Smooth muscle cell (in vitro differentiated cells): Measurements from ENCODE around the gene MAP1S. TPM values are rescaled to one million over a fixed set of nuclear protein-coding genes. Genes with fewer than 3 reads are reported as not detected.
A peak's percentile ranks its signal among the peaks of the same experiment; 100 is the strongest.
"Not testable (repeated sequence)": the region's sequence is repeated elsewhere in the genome, so short reads cannot be mapped to it uniquely, and the experiment has no call there.

ENCODE experiments used
- DNase-seq: peaks from one replicate; lab custom pipeline; 2025; ENCODE audit not compliant: unreplicated experiment; lab: John Stamatoyannopoulos, UW
- H2AFZ ChIP-seq: fragments of 200-600 bp; sonication (generic); 2 replicates; pipeline ENCODE4 v1.6.0; 2016; ENCODE audit warnings: antibody characterized with exemption, low read depth, mild to moderate bottlenecking
- H3F3A ChIP-seq: fragments of 200-600 bp; sonication (generic); 2 replicates; pipeline ENCODE4 v1.6.0; 2017; ENCODE audit warnings: antibody characterized with exemption, low read depth
- H3K27ac ChIP-seq: fragments of 200-600 bp; sonication (generic); 2 replicates; pipeline ENCODE4 v1.5.1; 2016; ENCODE audit warnings: low read depth, mild to moderate bottlenecking
- H3K27me3 ChIP-seq: fragments of 200-600 bp; sonication (generic); 2 replicates; pipeline ENCODE4 v1.6.1; 2016; ENCODE audit warnings: low read depth, mild to moderate bottlenecking
- H3K36me3 ChIP-seq: fragments of 200-600 bp; sonication (generic); 2 replicates; pipeline ENCODE4 v1.5.1; 2016; ENCODE audit warnings: low read depth
- H3K4me1 ChIP-seq: fragments of 200-600 bp; sonication (generic); 2 replicates; pipeline ENCODE4 v1.5.1; 2016; ENCODE audit warnings: low read depth
- H3K4me2 ChIP-seq: fragments of 200-600 bp; sonication (generic); 2 replicates; pipeline ENCODE4 v1.6.0; 2016; ENCODE audit warnings: mild to moderate bottlenecking
- H3K4me3 ChIP-seq: fragments of 200-600 bp; sonication (generic); 2 replicates; pipeline ENCODE4 v1.5.1; 2016; ENCODE audit warnings: mild to moderate bottlenecking
- H3K79me2 ChIP-seq: fragments of 200-600 bp; sonication (generic); 2 replicates; pipeline ENCODE4 v1.6.0; 2016; ENCODE audit warnings: low read depth, mild to moderate bottlenecking
- H3K9ac ChIP-seq: fragments of 200-600 bp; sonication (generic); 2 replicates; pipeline ENCODE4 v1.6.0; 2016; ENCODE audit warnings: low read depth
- H3K9me3 ChIP-seq: fragments of 200-600 bp; sonication (generic); replicated peaks from 2 replicates; pipeline ENCODE4 v1.5.1; 2016; ENCODE audit warnings: low read depth
- H4K20me1 ChIP-seq: fragments of 200-600 bp; sonication (generic); 2 replicates; pipeline ENCODE4 v1.6.0; 2016; ENCODE audit warnings: low read depth
- CTCF ChIP-seq: fragments of 200-600 bp; sonication (generic); IDR thresholded peaks from 2 replicates; pipeline ENCODE4 v1.5.1; 2017; ENCODE audit warnings: borderline replicate concordance, mild to moderate bottlenecking, antibody characterized with exemption; ENCODE audit not compliant: insufficient read depth, poor library complexity, severe bottlenecking
- WGBS: methylation state at CpG from one replicate; pipeline ENCODE4 v1.1.7; 2016; ENCODE audit warnings: low lambda C conversion rate; 5-methylcytosine and 5-hydroxymethylcytosine counted together
- polyA plus RNA-seq: library from polyadenylated mRNA; unstranded; fragments of >200 nt; fragmentation: Nextera tagmentation; extraction: Ambion mirVana; gene quantifications from 2 replicates; pipeline ENCODE4 v1.2.1, GENCODE V29; 2016
- total RNA-seq: library from RNA; depleted of rRNA; stranded (reverse); fragments of >200 nt; gene quantifications from 2 replicates; pipeline ENCODE4 v1.2.3, GENCODE V29; 2014

MAP1S gene
- total and polyA plus RNA-seq, 2 experiments from 2014 or later = 10.2 to 62.1 TPM

- Histone ChIP-seq H3F3A (no peaks in the 10 kb centered on the region), H3K27ac (no peak overlapping the region), H2AFZ (peak overlapping the region; percentile 84), H3K4me1 (peaks cover 7% of the 10 kb centered on the region), H3K4me2 (peak overlapping the region; percentile 83), H4K20me1 (no peaks in the 10 kb centered on the region), H3K4me3 (peak overlapping the region; percentile 42), H3K27me3 (no peaks in the 10 kb centered on the region), H3K36me3 (no peaks in the 10 kb centered on the region), H3K9ac (no peak overlapping the region), H3K9me3 (no peaks in the 10 kb centered on the region), H3K79me2 (no peaks in the 10 kb centered on the region)
- no peak for TF ChIP-seq CTCF
- peak; percentile 7 for DNase-seq
- WGBS = 4% methylated on average over 25 of the region's 37 CpGs
These were observed 59.1 kb downstream of the MAP1S start for GRCh38 chr19:17778251-17778967.

- no peak overlapping the region for H3K27ac ChIP-seq
- peak overlapping the region; percentile 84 for H2AFZ ChIP-seq
- no peak overlapping the region for H3K9ac ChIP-seq
- no peak for TF ChIP-seq CTCF
- H3K36me3 ChIP-seq = no peaks in the 10 kb centered on the region
- no peaks in the 10 kb centered on the region for H4K20me1 ChIP-seq
- peak overlapping the region; percentile 42 for H3K4me3 ChIP-seq
- H3K79me2 ChIP-seq = no peaks in the 10 kb centered on the region
- H3F3A ChIP-seq = no peaks in the 10 kb centered on the region
- 14% methylated on average over 16 of the region's 25 CpGs for WGBS
- H3K27me3 ChIP-seq = no peaks in the 10 kb centered on the region
- peaks cover 7% of the 10 kb centered on the region for H3K4me1 ChIP-seq
- peak overlapping the region; percentile 83 for H3K4me2 ChIP-seq
- DNase-seq = no peak
- no peaks in the 10 kb centered on the region for H3K9me3 ChIP-seq
These were observed 60.0 kb downstream of the MAP1S start for GRCh38 chr19:17778968-17779929.

GRCh38 chr19:17780781-17781180 lies 61.5 kb downstream of the MAP1S start:
- no peak for TF ChIP-seq CTCF
- peaks cover 7% of the 10 kb centered on the region for H3K4me1 ChIP-seq
- no peak overlapping the region for H3K9ac ChIP-seq
- H3K27ac ChIP-seq = no peak overlapping the region
- no peaks in the 10 kb centered on the region for H3K27me3 ChIP-seq
- no peaks in the 10 kb centered on the region for H4K20me1 ChIP-seq
- H3K36me3 ChIP-seq = no peaks in the 10 kb centered on the region
- no peaks in the 10 kb centered on the region for H3F3A ChIP-seq
- no peak for DNase-seq
- H3K4me2 ChIP-seq = no peak overlapping the region
- no peak overlapping the region for H2AFZ ChIP-seq
- no peaks in the 10 kb centered on the region for H3K79me2 ChIP-seq
- H3K4me3 ChIP-seq = no peak overlapping the region
- H3K9me3 ChIP-seq = no peaks in the 10 kb centered on the region
- 91% methylated on average over 2 of the region's 2 CpGs for WGBS

- H3K27me3 ChIP-seq, H4K20me1 ChIP-seq, H3F3A ChIP-seq, H3K27ac ChIP-seq, H3K4me1 ChIP-seq, H3K9me3 ChIP-seq, H2AFZ ChIP-seq, H3K79me2 ChIP-seq, H3K36me3 ChIP-seq, H3K4me3 ChIP-seq, H3K4me2 ChIP-seq, DNase-seq, H3K9ac ChIP-seq: not testable (repeated sequence)
- 95% methylated on average over 5 of the region's 5 CpGs for WGBS
These were observed 64.4 kb downstream of the MAP1S start for GRCh38 chr19:17783721-17784120.

Other genes starting within 250 kb of the MAP1S start
- 6.8 and 9.7 TPM in 2 replicates for gene SLC27A1, start 249.0 kb upstream of the MAP1S start, total RNA-seq
- 11.5 and 11.6 TPM in 2 replicates for gene SLC27A1, start 249.0 kb upstream of the MAP1S start, polyA plus RNA-seq
- gene PGLS, start 207.8 kb upstream of the MAP1S start, total RNA-seq = 47.1 and 57.1 TPM in 2 replicates
- gene PGLS, start 207.8 kb upstream of the MAP1S start, polyA plus RNA-seq = 77.1 and 92.4 TPM in 2 replicates
- 126 and 129 TPM in 2 replicates for gene COLGALT1, start 163.8 kb upstream of the MAP1S start, total RNA-seq
- gene COLGALT1, start 163.8 kb upstream of the MAP1S start, polyA plus RNA-seq = 124 and 151 TPM in 2 replicates
- 0.63 and 2.1 TPM in 2 replicates for gene UNC13A, start 31.1 kb upstream of the MAP1S start, total RNA-seq
- 0.21 and 0.85 TPM in 2 replicates for gene UNC13A, start 31.1 kb upstream of the MAP1S start, polyA plus RNA-seq
- gene FCHO1, start 32.0 kb downstream of the MAP1S start, total RNA-seq = 1.0 and 18.0 TPM in 2 replicates
- 5.3 and 5.7 TPM in 2 replicates for gene FCHO1, start 32.0 kb downstream of the MAP1S start, polyA plus RNA-seq
- gene B3GNT3, start 75.7 kb downstream of the MAP1S start, total RNA-seq = 0.67 and 2.8 TPM in 2 replicates
- 0.56 TPM in 1 of 2 replicates, not detected in the other for gene B3GNT3, start 75.7 kb downstream of the MAP1S start, polyA plus RNA-seq
- gene INSL3, start 102.0 kb downstream of the MAP1S start, total RNA-seq = 1.1 TPM in 1 of 2 replicates, not detected in the other
- 0.80 and 1.8 TPM in 2 replicates for gene INSL3, start 102.0 kb downstream of the MAP1S start, polyA plus RNA-seq
- 8.8 and 10.8 TPM in 2 replicates for gene JAK3, start 128.5 kb downstream of the MAP1S start, total RNA-seq
- 9.7 and 10.7 TPM in 2 replicates for gene JAK3, start 128.5 kb downstream of the MAP1S start, polyA plus RNA-seq
- gene RPL18A, start 140.4 kb downstream of the MAP1S start, total RNA-seq = 795 and 867 TPM in 2 replicates
- 1,267 and 1,311 TPM in 2 replicates for gene RPL18A, start 140.4 kb downstream of the MAP1S start, polyA plus RNA-seq
- not detected in 2 replicates for gene SLC5A5, start 152.5 kb downstream of the MAP1S start, total RNA-seq
- gene SLC5A5, start 152.5 kb downstream of the MAP1S start, polyA plus RNA-seq = not detected in 2 replicates
- 32.1 and 34.5 TPM in 2 replicates for gene CCDC124, start 213.5 kb downstream of the MAP1S start, total RNA-seq
- gene CCDC124, start 213.5 kb downstream of the MAP1S start, polyA plus RNA-seq = 156 and 179 TPM in 2 replicates
- gene KCNN1, start 247.6 kb downstream of the MAP1S start, total RNA-seq = 0.22 and 5.3 TPM in 2 replicates
- gene KCNN1, start 247.6 kb downstream of the MAP1S start, polyA plus RNA-seq = 4.2 and 4.6 TPM in 2 replicates